Erythroblast (primary cell): ENCODE data around the gene GABRG3.

Experiments used
- GATA1 ChIP-seq: IDR thresholded peaks from 2 replicates; pipeline ENCODE4 v1.6.1; 2011; ENCODE audit warnings: low read depth, mild to moderate bottlenecking, control low read depth, low read length, moderate library complexity
- POLR2A ChIP-seq: IDR thresholded peaks from 2 replicates; pipeline ENCODE4 v1.6.1; 2011; ENCODE audit warnings: mild to moderate bottlenecking, low read length

GRCh38 chr15:27427276-27427675, 456.3 kb downstream of the GABRG3 start:
- TF ChIP-seq POLR2A (no peak), GATA1 (no peak)
